GM18861 (cell line): Measurements from ENCODE around the gene DLG5.

Experiments used
- ATAC-seq: cut with Tn5 transposase; IDR thresholded peaks from one replicate; pipeline ENCODE4 v1.9.1; 2021; ENCODE audit not compliant: unreplicated experiment

The DLG5 gene, protein sequence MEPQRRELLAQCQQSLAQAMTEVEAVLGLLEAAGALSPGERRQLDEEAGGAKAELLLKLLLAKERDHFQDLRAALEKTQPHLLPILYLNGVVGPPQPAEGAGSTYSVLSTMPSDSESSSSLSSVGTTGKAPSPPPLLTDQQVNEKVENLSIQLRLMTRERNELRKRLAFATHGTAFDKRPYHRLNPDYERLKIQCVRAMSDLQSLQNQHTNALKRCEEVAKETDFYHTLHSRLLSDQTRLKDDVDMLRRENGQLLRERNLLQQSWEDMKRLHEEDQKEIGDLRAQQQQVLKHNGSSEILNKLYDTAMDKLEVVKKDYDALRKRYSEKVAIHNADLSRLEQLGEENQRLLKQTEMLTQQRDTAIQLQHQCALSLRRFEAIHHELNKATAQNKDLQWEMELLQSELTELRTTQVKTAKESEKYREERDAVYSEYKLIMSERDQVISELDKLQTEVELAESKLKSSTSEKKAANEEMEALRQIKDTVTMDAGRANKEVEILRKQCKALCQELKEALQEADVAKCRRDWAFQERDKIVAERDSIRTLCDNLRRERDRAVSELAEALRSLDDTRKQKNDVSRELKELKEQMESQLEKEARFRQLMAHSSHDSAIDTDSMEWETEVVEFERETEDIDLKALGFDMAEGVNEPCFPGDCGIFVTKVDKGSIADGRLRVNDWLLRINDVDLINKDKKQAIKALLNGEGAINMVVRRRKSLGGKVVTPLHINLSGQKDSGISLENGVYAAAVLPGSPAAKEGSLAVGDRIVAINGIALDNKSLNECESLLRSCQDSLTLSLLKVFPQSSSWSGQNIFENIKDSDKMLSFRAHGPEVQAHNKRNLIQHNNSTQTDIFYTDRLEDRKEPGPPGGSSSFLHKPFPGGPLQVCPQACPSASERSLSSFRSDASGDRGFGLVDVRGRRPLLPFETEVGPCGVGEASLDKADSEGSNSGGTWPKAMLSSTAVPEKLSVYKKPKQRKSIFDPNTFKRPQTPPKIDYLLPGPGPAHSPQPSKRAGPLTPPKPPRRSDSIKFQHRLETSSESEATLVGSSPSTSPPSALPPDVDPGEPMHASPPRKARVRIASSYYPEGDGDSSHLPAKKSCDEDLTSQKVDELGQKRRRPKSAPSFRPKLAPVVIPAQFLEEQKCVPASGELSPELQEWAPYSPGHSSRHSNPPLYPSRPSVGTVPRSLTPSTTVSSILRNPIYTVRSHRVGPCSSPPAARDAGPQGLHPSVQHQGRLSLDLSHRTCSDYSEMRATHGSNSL (N-terminal part only)

DNA sequence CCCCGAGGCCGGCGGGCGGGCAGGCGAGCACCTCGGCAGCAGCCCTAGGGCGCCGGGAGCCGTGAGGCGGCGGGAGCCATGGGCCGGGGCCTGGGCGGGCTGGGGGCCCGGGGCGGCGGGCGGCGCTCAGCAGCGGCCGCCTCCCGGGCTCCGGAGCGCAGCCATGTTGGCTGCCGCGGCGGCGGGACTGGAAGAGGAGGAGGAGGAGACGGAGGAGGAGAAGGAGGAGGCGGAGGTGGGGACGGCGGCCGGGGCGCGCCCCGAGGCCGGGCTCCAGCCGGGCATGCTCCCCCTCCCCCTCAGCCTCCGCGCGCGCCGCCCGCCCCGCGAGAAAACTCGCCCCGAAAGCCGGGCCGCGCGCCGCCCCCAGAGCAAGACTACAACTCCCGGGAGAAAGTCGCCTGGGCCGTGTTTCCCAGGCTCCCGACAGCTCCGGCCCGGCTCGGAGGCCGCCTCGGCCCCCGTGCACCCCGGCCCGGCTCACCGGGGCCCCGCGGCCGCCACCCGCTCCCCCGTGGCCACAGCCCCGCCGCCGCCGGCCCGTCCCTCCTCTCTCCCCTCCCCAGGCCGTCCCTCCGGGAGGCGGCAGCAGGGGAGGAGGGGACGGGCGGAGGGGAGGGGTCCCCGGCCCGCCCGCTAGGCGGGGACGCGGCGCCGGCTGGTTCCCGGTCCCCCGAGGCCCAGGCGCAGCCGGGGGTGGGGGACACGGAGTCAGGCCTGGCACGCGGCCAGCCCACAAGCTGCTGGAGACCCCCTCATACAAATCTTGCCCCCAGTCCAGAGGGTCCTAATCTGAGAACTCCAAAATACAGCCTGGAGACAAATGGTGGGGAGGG, at the start of gene DLG5:
DLG5 (minus strand) TSS at position 190 of the 836 bp plus-strand sequence. CDS start 235 bp downstream, outside the sequence.
- no peak for ATAC-seq

DNA sequence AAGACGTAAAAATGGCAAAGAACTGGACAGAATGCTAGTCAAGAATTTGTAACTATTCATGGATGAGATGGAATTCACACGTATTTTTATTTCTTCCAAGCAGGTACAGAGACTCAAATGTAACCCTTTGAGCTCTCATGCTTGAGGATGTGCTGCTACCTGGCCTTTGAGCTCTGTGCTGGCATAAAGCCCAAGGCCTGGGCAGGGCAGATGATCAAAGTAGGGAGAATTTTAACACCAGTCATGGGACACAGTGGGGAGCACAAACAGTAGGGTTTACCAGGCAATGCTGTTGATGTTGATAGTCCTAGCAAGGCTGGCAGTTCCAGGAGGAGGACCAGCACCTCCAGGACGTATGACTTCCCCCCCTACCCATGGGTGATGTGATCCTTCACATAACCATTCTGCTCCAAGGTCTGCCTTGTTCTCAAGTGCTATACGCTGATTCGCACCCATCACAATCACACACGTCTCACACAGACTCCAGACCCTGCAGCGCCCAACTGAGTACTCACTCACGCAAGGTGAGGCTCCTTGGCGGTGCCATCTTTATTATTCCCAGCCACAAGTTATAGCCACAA, 48.6 kb upstream of the DLG5 start:
- no peak for ATAC-seq

DNA sequence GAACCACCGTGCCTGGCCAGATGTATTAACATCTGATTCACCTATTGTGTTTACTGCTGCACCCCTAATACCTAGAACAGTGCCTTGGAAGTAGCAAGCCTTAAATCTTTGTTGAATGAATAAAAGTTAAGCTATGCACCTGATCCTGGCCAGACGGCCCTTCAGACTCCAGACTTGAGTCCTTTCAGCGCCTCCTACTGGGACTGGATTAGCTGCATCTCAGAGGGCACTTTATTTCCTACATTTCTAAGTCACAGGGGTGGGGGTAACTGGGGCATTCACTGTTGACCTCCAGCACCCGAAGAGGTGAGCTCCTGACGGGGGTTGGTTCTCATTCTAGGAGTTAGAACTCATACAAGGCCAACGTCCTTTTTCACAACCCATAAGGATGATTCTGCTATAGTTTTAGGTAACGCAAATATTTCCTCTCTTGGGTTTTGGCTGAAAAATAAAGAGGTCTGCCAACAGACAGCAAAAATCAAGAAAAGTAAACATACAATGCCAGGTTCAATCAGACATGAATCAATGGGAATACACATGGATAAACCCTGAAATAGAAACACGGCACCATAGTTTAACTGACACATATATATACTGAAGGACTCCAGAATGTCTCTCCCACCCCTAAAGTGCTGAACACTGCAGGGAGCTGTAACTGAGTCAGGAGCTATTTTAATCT, 48.0 kb upstream of the DLG5 start:
- ATAC-seq: no peak

DNA sequence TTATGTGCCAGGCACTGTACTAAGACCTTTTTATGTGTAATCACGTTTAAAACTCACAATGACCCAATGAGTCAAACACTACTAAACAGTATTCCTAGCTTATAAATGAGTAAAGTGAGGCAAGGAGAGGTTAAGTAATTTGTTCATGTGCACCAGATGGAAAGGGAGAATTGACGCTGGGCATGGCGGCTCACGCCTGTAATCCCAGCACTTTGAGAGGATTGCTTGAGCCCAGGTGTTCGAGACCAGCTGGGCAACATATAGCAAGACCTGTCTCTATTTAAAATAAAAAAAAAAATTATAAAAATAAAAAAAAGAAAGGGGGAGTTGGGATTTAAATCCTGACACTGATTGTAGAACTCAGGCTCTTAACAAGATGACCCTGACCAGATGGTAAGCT, 46.7 kb upstream of the DLG5 start:
- ATAC-seq: no peak

DNA sequence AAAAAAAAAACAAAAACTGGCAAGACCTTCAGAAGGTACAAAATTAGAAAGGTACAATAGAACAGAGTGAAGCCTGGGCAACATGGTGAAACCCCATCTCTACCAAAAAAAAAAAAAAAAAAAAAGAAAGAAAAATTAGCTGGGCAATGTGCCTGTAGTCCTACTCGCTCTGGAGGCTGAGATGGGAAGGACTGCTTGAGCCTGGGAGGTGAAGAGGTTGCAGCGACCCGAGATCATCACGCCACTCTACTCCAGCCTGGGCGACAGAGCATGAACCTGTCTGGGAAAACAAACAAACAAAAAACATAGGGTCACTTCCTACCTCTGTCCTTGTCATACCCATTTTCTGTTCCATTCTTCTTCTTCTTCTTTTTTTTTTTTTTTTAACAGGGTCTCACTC, 45.6 kb upstream of the DLG5 start:
- no peak for ATAC-seq

DNA sequence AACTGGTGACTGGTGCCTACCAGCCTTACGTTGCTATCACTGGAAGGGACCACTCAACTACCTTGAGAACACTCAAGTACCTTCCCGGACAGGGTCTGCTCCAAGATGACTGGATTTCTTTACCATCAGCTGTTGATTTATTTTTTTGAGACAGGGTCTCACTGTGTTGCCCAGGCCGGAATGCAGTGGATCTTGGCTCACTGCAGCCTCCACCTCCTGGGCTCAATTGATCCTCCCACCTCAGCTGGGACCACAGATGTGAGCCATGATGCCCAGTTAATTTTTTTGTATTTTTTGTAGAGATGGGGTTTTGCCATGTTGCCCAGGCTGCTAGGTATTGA, 45.2 kb upstream of the DLG5 start:
- no peak for ATAC-seq

DNA sequence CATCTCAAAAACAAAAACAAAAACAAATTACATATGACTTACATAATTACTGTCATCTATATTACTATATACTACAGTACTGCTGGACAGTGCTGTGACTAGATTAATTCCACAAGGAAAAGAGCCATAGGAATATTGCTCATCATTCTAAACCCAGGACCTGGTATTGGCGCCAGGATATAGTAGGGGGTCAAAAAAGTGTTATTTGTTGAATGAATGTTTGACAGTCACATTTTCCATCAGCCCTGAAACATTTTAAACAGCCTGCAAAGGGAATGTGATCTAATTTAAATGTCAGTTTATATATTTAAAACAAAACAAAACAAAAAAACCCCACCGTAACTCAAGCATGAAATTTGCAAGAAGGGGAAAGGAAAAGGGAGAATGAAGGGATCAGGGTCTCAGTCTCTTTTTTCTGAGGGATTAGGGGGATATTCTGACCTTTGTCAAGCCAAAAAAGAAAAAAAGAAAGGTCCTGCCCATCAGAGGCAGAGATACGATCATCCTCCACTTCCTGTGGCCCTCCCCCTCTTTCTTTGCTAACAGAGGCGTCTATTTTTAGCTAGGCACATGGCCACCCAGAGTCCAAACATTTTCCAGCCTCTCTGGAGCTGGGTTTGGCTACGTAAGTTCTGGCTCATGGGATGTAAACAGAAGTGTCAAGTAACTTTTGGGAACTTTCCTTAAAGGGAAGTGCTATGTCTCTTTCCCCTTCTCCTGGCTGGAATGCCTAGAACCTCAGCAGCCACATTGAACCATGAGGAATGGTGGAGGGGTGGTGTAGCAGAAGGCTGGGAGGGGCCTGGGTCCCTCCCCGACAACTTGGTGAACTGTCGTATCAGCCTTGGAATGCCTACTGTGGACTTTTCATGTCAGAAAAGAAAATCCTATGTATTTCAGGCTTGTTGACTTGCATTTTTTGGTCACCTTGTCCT, 44.6 kb upstream of the DLG5 start:
- ATAC-seq: no peak

DNA sequence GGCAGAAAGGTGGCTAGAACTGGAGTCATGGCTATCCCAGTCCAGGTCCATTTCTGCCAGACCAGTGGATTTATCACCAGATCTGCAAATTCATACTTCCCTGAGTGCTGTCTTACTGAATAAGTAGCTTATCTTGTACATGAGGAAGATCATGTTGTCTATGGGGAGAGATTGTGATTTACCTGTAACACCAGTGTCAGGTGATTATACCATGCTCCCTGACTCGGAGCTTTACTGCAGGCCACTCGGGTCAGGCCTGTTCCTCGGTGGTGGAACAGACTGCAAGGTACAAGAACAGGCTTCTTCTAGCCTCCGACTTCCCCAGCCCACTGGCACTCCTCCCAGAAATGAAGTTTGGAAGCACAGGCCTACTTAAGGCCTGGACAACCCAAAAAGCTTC, 42.6 kb upstream of the DLG5 start:
- no peak for ATAC-seq

DNA sequence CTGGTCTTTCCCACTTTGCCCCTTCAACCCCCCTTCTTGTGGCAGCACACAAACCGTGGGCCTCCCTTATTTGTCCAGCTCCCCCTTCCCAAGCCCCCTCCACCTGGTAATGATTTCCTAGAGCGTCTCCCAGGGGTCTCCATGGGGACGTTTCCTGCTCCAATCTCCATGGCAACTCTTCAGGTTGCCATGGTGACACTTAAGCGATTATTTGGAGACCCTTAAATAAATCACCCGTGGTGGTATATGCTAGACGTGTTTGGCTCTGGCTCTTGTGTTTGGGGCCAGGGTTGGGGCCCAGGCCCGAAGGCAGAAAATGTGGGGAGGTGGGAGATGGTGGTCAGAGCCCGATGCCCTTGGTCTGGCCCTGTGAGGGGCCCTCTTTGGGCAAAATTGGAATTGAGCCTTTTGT, 41.1 kb upstream of the DLG5 start:
- no peak for ATAC-seq

DNA sequence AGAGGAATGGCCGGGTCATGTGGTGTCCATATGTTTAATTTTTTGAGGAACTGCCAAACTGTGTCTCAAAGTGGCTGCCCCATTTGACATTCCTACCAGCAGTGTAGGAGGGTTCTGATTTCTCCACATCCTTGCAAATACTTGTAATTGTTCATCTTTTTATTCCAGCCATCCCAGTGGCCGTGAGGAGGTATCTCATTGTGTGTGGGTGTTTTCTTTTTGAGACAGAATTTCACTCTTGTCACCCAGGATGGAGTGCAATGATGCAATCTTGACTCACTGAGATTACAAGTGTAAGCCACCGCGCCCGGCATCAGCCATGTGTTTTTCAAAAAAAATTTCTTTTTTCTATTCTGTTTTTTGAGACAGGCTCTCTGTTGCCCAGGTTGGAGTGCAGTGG, 38.7 kb upstream of the DLG5 start:
- ATAC-seq: no peak

DNA sequence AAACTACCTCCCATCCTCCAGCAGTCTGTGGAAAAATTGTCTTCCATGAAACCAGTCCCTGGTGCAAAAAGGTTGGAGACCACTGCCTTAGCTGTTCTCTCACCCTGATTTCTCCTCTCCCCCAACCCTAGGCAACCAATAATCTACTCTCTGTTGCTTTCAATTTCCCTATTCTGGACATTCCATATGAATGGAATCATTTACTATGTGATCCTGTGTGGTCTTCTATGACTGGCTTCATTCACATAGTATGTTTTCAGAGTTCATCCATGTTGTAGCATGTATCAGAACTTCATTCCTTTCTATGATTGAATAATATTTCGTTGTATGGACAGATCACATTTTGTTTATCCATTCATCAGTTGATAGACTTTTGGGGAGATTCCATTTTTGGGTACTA, 38.3 kb upstream of the DLG5 start:
- ATAC-seq: no peak

DNA sequence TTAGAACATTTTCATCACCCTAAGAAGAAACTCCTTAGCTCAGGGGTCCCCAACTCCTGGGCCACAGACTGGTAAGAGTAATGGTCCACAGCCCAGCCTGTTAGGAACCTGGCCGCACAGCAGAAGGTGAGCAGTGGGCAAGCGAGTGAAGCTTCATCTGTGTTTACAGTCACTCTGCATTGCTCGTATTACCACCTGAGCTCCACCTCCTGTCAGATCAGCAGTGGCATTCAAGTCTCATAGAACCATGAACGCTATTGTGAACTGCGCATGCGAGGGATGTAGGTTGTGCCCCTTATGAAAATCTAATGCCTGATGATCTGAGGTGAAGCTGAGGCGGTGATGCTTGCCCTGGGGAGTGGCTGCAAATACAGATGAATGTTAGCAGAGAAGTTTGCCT, 37.3 kb upstream of the DLG5 start:
- ATAC-seq: no peak

DNA sequence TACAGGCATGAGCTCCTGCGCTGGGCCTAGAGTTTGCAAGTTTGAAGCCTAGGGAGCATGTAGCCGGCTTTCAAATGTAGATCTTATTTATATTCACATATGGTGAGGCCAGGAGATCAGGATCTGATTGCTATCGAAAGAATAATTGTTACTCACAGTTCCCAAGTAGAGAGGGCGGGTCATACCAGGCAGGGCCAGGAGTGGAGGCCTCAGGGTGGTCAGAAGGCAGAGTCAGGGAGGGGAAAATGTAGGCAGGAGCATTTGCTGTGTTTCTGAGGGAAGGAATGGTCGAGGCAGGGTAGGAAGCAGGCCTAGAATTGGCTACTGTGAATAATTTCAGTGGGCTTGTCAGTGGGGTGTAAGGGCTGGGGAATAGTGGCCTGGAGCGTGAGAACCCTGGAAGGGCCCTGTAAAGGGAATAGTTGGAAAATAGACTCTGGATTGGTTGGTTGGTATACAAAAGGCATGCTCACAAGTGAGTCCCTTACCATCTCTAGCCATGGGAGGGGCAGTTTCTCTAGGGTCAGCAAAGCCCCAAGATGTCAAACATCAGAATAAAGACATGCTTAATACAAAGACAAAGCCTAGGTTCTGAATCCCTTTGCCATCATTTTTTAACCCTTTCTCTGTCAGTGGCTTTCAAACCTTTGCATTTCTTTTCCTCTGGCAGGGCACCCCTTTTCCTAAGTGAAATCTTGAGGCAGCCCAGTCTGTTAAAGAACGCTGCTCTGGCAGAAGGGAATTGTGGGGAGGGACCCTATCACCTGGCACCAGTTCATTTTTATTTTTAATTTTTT, 36.0 kb upstream of the DLG5 start:
- no peak for ATAC-seq

DNA sequence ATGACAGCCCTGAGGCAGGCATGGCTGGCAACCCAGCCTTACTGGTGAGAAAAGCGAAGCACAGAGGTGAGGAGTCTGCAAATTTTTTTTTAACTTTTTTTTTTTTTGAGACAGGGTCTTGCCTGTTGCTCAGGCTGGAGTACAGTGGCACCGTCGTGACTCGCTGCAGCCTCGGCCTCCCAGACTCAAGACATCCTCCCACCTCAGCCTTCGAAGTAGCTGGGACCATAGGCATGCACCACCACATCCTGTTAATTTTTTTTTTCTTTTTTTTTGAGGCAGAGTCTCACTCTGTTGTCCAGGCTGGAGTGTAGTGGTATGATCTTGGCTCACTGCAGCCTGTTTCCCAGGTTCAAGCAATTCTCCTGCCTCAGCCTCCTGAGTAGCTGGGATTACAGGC, 35.1 kb upstream of the DLG5 start:
- no peak for ATAC-seq

DNA sequence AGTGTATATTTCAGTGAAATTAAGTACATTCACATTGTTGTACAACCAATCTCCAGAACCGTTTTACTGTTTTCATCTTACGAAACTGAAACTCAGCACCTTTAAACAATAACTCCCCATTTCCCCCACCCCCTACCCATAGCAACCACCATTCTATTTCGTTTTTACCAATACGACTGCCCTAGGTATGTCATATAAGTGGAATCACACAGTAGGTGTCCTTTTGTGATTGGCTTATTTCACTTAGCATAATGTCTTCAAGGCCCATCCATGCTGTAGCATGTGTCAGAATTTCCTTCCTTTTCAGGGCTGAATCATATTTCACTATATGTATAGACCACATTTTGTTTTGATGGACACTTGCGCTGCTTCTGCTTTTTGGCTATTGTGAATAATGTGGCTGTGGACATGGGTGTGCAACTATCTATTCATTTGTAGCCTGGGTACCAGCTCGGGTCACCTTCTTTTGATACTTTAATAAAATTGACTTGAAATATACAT, 34.3 kb upstream of the DLG5 start:
- ATAC-seq: no peak

DNA sequence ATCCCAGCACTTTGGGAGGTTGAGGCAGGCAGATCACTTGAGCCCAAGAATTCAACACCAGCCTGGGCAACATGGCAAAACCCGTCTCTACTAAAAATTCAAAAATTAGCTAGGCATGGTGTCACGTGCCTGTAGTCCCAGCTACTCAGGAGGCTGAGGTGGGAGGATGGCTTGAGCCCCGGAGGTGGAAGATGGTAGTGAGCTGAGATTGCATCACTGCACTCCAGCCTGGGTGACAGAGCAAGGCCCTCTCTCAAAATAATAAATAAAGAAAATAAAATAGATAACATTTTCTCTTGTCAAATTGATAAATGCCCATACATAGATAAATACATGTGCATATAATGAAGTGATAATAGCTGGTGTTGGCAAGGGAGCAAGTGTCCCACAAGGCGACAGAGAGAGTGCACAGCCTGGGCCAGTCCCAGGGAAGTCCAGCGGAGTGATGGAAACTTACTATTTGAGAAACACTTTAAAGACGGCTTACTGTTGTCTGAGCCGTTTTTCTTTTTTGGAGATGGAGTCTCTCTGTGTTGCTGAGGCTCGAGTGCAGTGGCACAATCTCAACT, 33.4 kb upstream of the DLG5 start:
- no peak for ATAC-seq

DNA sequence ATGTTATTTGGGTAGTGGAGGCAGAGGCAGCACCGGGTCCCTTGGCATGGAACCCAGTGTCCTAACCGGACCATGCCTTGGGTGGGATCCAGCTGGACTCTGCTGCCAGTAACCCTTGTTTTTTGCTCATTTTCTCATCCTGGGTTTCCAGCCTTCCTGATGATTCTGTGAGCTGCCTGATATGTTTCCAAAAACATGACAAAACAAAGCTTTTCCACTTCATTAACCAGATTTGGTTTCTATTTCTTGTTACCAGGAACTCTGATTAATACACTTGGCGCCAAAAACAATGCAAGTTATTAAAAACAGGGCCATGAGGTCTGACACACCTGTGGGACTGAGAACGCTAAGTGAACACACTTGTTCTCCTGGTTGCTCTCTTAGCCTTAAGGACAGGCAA, 32.8 kb upstream of the DLG5 start:
- ATAC-seq: no peak
